Fibroblast of peridontal ligament (primary cell): Measurements from ENCODE around the gene FIGLA.

ENCODE experiments used
- DNase-seq: peaks from one replicate; pipeline ENCODE4 v3.0.0-alpha.2; 2010; ENCODE audit errors: extremely low read depth

The FIGLA gene, protein sequence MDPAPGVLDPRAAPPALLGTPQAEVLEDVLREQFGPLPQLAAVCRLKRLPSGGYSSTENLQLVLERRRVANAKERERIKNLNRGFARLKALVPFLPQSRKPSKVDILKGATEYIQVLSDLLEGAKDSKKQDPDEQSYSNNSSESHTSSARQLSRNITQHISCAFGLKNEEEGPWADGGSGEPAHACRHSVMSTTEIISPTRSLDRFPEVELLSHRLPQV

DNA sequence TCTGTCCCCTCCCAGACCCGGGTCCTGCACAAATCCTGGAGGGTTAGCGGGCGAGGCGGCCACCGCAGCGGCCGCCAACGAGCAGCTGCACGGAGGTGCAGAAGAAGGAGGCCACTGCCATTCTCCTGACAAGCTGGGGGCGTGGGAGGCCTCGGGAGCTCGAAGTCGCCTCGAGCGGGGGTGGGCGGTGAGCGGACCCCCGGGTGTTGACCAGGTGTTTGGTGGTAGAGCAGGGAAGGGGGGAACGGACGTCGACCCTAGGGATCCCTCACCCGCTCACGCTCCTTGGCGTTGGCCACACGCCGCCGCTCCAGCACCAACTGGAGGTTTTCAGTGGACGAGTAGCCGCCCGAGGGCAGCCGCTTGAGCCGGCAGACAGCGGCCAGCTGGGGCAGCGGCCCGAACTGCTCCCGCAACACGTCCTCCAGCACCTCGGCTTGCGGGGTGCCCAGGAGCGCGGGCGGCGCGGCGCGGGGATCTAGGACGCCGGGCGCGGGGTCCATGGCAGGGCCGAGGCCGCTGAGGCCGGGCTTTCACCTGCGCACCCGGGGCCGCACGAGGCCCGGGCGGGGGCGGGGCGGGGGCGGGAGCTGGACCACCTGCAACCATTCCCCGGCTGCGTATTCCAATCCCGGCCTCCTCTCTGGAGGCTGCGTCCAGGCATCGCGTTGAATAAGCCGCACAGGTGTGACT is at the start of gene FIGLA:
TSS of gene FIGLA (minus strand) at position 508 of the 693 bp plus-strand sequence. CDS start at position 503, 5 bp downstream.
- no peak for DNase-seq

DNA sequence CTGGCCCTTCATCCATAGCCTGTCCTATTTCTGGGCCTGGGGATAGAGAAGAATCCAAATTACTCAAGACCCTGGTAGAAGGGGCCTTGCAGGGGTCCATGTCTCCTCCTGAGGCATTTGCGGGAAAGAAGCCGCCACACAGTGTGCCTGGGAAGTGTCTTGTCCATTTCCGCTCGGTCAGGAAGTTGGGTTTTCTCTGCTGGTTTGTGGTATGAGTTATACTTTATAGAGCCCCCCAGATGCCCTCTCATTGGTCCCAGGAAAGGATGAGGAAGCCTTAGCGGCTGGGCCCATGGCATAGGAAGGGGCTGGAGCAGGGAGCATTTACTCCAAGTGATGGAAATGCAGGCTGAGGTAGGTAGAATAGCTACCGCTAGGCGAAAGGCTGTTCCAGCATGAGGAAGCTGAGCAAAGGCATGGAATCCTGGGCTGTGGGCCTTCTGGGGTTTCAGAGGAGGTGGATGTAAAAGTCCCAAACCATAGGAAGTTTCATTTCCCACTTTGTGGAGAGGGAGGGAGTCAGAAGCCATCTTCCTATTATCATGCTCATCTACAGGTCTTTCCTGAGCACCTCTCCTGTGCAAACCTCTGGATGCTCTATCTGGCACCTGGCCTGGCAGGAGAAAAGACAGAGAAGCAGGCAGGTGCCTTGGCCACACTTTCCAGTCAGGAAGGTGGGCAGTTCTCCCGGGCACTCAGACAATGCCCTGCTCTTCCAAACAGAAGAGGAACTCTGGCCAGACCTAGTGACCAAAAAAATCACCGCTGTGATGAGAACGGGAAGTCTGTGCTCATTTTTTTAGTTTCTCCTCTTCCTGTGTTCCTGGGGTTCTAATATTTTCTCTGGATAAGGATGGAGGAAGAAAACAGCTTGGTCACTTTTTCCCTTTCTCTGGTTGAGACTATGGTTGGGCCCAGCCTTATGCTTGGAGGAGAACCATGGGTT is 47.8 kb upstream of the FIGLA start:
- DNase-seq: no peak

GRCh38 chr2:70835643-70836042 is 45.2 kb upstream of the FIGLA start, which contains the start of gene CD207:
TSS of gene CD207 (minus strand) at chr2:70835816. CDS start at chr2:70835776, 40 bp downstream.
- DNase-seq: no peak

DNA sequence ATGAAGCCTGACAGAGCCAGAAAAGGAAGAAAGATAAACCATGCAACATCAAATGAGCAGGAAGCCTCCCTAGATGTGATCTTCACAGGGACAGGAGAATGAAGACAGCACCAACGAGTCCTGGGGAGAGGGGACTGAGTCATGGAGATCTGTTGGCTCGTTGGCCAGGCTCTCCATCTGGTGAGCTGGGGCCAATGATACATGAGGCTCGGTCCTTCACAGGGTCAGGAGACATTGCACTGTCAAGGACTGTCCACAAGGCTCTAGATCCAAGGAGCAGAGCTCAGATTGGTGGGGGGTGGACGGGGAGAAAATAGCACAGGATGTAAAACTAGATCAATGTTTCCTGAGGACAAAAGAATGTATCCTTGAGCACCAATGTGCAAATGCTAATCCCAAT is 44.4 kb upstream of the FIGLA start:
- no peak for DNase-seq

- DNase-seq: no peak
These were observed 43.7 kb upstream of the FIGLA start for GRCh38 chr2:70834106-70834505.

DNA sequence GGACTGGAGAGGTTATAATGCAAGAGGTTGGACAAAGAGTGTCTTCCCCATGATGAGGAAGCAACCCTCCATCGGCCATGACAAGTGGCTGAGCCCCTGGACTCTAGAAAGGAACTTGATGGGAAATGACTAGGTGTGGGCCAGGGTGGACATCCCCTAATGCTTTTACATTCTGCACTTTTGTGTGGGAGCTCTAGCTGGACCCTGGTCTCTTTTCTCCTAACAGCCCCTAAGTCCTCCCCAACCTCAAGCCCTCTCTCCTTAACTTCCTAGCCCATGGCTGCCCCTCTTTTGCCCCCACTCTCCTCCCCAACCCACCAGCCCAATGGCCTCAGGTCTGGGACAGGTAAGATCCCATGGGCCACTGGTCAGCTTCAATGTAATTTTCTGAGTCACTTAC is 42.8 kb upstream of the FIGLA start:
- DNase-seq: no peak

- no peak for DNase-seq
These were observed 41.9 kb upstream of the FIGLA start for GRCh38 chr2:70832386-70832785.

DNA sequence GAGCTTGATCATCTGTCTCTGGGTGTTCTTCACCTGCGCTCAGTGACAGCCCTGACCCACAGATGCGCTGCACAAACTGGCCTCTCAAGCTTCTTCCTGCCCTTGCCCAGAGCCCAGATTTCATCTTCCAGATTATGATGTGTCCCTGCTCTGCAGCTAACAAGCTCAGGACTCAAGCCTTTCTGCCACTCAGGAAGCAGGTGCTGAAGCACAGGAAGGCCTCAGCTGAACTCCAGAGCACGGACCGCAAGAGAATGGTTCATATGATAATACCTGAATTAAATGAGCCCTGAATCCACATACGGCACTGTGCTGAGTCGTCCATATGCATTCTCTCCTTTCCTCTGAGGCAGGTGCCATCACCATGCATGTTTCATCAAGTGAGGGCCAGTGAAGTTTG is 41.4 kb upstream of the FIGLA start:
- DNase-seq: no peak

DNA sequence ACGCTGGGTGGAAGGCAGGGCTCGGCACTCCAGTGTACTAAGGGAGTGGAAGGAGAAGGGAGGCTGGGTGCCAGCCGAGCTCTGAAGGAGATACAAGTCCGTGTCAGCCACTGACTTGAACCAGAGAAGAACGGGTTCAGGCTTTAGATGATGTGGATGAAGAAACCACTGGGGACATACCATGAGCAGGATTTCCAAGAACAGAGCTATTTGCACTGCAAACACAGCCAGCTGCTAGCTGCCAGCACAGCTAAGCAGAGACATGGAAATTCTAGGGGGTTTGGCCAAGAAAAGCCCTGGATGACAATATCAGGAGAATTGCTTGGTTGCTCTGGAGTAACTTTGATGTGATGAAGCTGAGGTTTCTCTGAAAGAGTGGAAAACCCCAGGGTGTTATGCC is 39.9 kb upstream of the FIGLA start:
- DNase-seq: peak; percentile 1

DNA sequence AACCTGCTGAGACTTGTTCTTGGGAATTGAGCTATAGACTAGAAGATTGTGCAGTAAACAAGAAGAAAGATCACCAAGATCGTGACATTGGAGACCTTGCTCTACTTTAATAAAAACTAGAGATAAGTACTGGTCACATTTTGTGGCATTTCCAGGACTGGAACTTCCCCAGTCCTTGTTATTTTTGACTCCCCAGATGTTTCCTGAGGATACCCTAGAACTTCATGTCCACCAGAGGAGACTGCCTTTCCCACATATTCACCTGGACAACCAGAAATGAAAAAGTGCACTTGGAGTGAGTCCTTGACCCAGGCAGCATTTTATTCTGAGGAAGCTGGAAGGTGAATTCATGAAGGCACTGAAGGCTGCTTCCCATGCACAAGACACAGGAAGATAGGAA is 39.5 kb upstream of the FIGLA start:
- DNase-seq: no peak

GRCh38 chr2:70828914-70829824 is 38.7 kb upstream of the FIGLA start:
- no peak for DNase-seq

GRCh38 chr2:70828115-70828514 is 37.7 kb upstream of the FIGLA start:
- no peak for DNase-seq

DNA sequence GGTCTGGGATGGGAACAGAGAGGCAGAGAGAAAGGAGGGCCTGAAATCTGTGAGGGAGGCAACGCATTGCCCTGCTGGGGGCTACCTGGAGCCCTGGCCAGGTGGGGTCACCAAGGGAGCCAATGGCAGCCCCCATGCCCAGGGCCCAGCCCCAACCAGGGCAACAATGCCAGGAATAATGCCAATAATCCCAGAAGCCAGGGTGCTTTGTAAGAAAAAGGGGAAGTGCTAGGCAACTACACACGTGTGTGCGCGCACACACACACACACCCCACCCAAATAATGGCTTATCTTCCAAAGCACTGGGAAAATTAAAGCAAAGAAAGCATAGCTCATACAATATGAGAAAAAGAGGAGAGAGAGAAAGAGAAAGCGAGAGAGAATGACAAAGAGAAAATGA is 36.9 kb upstream of the FIGLA start:
- DNase-seq: no peak

- DNase-seq: no peak
These were observed 36.4 kb upstream of the FIGLA start for GRCh38 chr2:70826696-70827350.

DNA sequence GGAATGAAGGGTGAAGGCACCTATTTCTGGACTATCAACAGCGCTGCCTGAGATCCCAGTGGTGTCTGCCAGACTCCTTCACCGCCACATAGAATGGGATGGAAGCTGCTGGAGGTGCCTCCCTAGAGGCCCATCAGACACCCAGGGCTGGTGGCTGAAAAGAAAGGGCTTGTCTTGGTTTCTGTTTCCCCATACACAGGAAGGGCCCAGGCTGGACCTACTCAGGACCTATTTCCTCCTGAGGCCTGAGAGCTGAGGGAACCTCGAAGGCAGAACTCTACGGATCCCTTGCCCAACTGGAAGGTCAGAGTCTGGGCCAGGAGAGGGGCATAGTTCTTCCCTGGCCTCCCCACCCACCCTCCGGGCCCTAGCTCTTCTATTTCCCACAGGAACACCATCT is 32.8 kb upstream of the FIGLA start:
- DNase-seq: no peak

- DNase-seq: no peak
These were observed 32.4 kb upstream of the FIGLA start for GRCh38 chr2:70822843-70823242.

DNA sequence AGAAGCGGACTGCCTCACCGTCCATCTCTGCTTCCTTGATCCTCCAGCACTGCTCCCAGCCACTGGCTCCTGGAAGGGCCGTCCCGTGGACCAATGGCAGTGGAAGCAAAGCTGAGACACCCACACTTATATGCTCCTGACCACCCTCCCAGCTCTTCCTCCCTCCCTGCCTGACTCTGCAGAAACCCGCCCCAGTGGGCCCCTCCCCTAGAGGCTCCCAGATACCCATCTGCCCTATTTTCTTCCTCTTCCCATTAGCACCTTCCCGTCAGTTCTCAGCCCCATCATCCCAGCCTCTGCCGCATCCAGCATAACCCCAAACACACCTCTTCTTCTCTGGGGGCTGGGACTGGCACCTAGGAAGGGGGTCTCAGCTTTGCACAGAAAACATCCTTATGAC is 30.1 kb upstream of the FIGLA start, which contains the start of gene CLEC4F:
TSS of gene CLEC4F (minus strand) at position 101 of the 400 bp plus-strand sequence. CDS start at position 25, 76 bp downstream.
- DNase-seq: no peak

- DNase-seq: no peak
These were observed 27.0 kb upstream of the FIGLA start for GRCh38 chr2:70817284-70817954.

GRCh38 chr2:70816726-70817125 is 26.3 kb upstream of the FIGLA start:
- no peak for DNase-seq
